GM19193 (cell line): ENCODE data around the gene MGAT5B.

Experiments
- POLR2A ChIP-seq: IDR thresholded peaks from 4 replicates; pipeline ENCODE4 v1.6.1; 2011; ENCODE audit not compliant: insufficient read depth, insufficient read length; ENCODE audit errors: extremely low read depth

The MGAT5B gene

GRCh38 chr17:76921340-76922036 lies 53.3 kb downstream of the MGAT5B start:
- no peak for TF ChIP-seq POLR2A

- TF ChIP-seq POLR2A, result no peak
Observed at GRCh38 chr17:76922084-76922483, 53.9 kb downstream of the MGAT5B start.

- TF ChIP-seq POLR2A, result no peak
Observed at GRCh38 chr17:76922967-76923366, 54.8 kb downstream of the MGAT5B start.

GRCh38 chr17:76923491-76923890 lies 55.3 kb downstream of the MGAT5B start:
- TF ChIP-seq POLR2A, result no peak

- TF ChIP-seq POLR2A, result no peak
Observed at GRCh38 chr17:76924345-76925342, 56.4 kb downstream of the MGAT5B start.

- no peak for TF ChIP-seq POLR2A
Observed at GRCh38 chr17:76925441-76925891, 57.3 kb downstream of the MGAT5B start.

GRCh38 chr17:76926237-76926866 lies 58.1 kb downstream of the MGAT5B start:
- no peak for TF ChIP-seq POLR2A

- no peak for TF ChIP-seq POLR2A
Observed at GRCh38 chr17:76927577-76927976, 59.4 kb downstream of the MGAT5B start.

GRCh38 chr17:76927982-76928381 lies 59.8 kb downstream of the MGAT5B start:
- no peak for TF ChIP-seq POLR2A

GRCh38 chr17:76929148-76929547 lies 60.9 kb downstream of the MGAT5B start:
- TF ChIP-seq POLR2A, result no peak

- no peak for TF ChIP-seq POLR2A
Observed at GRCh38 chr17:76929601-76930000, 61.4 kb downstream of the MGAT5B start.

GRCh38 chr17:76930107-76930506 lies 61.9 kb downstream of the MGAT5B start:
- TF ChIP-seq POLR2A, result no peak

- no peak for TF ChIP-seq POLR2A
Observed at GRCh38 chr17:76932402-76933333, 64.5 kb downstream of the MGAT5B start.

GRCh38 chr17:76934561-76935320 lies 66.5 kb downstream of the MGAT5B start:
- no peak for TF ChIP-seq POLR2A

- no peak for TF ChIP-seq POLR2A
Observed at GRCh38 chr17:76935331-76935730, 67.1 kb downstream of the MGAT5B start.
